HG02981 (cell line): Measurements from ENCODE around the gene ZNF609.

Experiments
- ATAC-seq: cut with Tn5 transposase; IDR thresholded peaks from one replicate; pipeline ENCODE4 v1.9.1; 2021; ENCODE audit warnings: mild to moderate bottlenecking, moderate library complexity; ENCODE audit not compliant: unreplicated experiment

The ZNF609 gene, protein sequence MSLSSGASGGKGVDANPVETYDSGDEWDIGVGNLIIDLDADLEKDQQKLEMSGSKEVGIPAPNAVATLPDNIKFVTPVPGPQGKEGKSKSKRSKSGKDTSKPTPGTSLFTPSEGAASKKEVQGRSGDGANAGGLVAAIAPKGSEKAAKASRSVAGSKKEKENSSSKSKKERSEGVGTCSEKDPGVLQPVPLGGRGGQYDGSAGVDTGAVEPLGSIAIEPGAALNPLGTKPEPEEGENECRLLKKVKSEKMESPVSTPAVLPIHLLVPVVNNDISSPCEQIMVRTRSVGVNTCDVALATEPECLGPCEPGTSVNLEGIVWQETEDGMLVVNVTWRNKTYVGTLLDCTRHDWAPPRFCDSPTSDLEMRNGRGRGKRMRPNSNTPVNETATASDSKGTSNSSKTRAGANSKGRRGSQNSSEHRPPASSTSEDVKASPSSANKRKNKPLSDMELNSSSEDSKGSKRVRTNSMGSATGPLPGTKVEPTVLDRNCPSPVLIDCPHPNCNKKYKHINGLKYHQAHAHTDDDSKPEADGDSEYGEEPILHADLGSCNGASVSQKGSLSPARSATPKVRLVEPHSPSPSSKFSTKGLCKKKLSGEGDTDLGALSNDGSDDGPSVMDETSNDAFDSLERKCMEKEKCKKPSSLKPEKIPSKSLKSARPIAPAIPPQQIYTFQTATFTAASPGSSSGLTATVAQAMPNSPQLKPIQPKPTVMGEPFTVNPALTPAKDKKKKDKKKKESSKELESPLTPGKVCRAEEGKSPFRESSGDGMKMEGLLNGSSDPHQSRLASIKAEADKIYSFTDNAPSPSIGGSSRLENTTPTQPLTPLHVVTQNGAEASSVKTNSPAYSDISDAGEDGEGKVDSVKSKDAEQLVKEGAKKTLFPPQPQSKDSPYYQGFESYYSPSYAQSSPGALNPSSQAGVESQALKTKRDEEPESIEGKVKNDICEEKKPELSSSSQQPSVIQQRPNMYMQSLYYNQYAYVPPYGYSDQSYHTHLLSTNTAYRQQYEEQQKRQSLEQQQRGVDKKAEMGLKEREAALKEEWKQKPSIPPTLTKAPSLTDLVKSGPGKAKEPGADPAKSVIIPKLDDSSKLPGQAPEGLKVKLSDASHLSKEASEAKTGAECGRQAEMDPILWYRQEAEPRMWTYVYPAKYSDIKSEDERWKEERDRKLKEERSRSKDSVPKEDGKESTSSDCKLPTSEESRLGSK (N-terminal part only)

GRCh38 chr15:64460206-64460723 lies at the start of gene ZNF609:
Gene ZNF609 (plus strand): TSS chr15:64460578. CDS start chr15:64499420, 38,842 bp downstream.
- peak; percentile 40 for ATAC-seq

GRCh38 chr15:64412216-64412615 lies 48.2 kb upstream of the ZNF609 start:
- no peak for ATAC-seq

- no peak for ATAC-seq
These were observed 37.7 kb upstream of the ZNF609 start for GRCh38 chr15:64422697-64423096.

DNA sequence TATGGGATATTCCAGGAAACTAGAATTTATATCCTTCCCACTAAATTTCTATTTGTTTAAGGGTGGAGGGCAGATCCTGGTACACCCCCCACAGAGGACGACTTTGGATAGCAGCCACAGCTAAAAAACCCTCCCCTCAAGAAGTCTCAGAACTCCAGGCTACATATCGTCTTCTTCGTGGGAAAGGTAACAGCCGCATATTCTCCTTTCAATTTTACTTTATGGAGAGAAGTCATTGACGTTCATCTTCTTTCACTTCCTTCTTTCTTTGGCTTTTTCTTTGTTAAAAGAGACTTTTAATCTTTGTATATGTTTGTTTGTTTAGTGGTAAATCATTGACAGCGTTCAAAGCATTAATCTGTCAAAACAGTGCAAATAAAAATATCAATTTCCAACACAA lies 36.4 kb upstream of the ZNF609 start:
- no peak for ATAC-seq

- ATAC-seq: no peak
These were observed 35.2 kb upstream of the ZNF609 start for GRCh38 chr15:64425221-64425620.

DNA sequence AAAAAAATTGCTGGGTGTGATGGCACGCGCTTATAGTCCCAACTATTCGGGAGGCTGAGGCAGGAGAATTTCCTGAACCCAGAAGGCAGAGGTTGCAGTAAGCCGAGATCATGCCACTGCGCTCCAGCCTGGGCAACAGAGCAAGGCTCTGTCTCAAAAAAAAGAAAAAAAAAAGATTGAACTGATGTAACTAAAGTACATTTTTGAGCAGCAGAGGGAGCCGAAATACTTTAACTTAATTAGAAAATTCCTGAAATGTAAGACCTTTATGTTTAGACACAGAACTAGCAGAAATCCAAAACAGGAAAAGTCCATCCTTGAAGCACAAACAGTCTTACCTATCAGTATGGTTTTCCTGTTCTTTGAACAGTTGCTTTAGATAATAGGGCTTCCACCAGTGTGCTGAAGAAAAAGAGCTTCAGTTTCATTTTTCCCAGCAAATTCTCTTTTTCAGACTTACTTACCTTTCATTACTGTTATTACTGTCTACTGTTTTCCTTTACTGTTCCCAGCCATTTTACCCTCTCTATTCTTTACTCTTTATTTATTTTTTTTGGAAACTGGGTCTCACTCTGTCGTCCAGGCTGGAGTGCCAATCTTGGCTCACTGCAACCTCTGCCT lies 33.4 kb upstream of the ZNF609 start:
- no peak for ATAC-seq

- no peak for ATAC-seq
These were observed 30.9 kb upstream of the ZNF609 start for GRCh38 chr15:64429448-64429847.

GRCh38 chr15:64430000-64430735 lies 30.2 kb upstream of the ZNF609 start:
- ATAC-seq: no peak

GRCh38 chr15:64437982-64438381 lies 22.4 kb upstream of the ZNF609 start:
- no peak for ATAC-seq

DNA sequence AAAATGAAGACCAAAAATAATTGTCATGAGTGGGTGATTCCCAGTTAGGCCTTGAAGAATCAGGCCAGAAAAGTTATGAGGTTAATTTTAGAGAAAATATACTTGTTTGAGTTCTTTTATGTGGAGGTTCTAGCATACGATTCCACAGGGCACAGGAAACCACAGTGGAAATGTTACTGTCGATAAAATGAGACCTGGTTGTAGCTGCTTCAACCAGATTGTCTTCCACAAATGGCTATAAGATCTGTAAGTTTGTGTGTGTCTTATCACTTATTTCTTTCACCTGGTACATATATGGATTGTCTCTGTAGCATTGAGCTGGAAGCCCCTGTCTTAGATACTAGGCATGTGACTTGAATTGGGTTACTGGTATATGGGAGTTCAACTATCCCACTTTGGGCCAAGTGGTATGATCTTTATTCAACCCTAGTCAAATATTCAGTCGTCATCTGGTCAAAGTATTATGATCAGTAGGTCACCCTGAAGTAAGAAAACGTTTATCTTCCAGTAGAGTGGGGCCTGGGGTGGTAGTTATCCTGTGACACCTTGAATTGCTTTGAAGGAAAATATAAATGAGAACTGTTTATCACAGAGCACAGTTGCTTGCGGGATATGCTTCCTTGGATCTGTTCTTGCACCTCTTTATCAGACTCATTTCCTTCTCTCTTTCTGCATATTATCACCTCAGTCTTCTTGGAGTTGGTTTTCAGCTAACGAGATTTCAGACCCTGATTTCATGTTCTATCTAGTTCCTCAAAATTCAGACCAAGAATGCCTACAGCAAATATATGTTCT lies 21.5 kb upstream of the ZNF609 start:
- no peak for ATAC-seq

GRCh38 chr15:64441852-64442251 lies 18.5 kb upstream of the ZNF609 start:
- no peak for ATAC-seq

GRCh38 chr15:64443016-64443415 lies 17.4 kb upstream of the ZNF609 start:
- no peak for ATAC-seq

GRCh38 chr15:64443747-64444621 lies 16.4 kb upstream of the ZNF609 start:
- ATAC-seq: peak; percentile 55

GRCh38 chr15:64444836-64445235 lies 15.5 kb upstream of the ZNF609 start:
- ATAC-seq: no peak

DNA sequence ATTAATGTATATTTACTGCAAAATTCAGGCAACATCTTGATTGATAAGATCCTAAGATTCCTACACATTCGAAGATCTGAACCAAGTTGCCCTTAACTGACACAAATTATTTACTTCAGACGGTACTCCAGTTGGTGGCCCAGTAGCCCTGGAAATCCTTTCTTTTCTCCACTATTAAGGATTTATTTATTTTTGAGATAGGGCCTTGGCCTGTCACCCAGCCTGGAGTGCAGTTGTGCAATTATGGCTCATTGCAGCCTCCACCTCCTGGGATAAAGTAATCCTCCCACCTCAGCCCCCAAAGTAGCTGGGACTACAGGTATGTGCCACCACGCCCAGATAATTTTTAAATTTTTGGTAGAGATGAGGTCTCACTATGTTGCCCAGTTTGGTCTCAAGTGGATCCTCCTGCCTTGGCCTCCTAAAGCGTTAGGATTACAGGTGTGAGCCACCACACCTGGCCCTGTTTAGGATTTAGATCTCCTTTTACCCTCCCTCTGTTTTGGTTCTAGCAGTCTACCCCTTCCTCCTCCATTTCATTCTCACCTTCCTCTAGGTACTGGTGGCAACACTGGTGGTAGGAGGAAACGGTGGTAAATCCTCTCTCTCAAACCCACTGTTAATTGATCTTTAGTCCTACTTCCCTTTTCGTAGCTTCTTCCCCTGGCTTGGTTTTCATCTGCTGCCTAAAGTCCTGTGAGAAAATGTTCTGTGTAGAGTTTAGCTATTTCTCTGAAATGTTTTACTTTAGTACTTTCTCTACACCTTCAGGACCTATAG lies 12.7 kb upstream of the ZNF609 start:
- no peak for ATAC-seq

GRCh38 chr15:64452988-64453688 lies 7.2 kb upstream of the ZNF609 start:
- ATAC-seq: no peak

GRCh38 chr15:64453689-64454037 lies 6.7 kb upstream of the ZNF609 start:
- no peak for ATAC-seq
